Central memory CD8-positive, alpha-beta T cell (primary cell): ENCODE data around the gene FDX1.

Source experiments
- ATAC-seq: fragments of 150-1000 bp; cut with Tn5 transposase; replicated peaks from 2 replicates; pipeline ENCODE4 v1.10.0; 2022; ENCODE audit warnings: mild to moderate bottlenecking, moderate FRiP score, moderate number of reproducible peaks; ENCODE audit not compliant: poor library complexity, severe bottlenecking; ENCODE audit errors: extremely low read depth
- DNase-seq, 2 donors: peaks; one replicate each; pipeline ENCODE4 v3.0.0; 2021; ENCODE audit warnings: low spot score in 2 of 2
- H3K27ac Mint-ChIP-seq: one replicate; pipeline ENCODE4 v1.8.0; 2022; ENCODE audit warnings: low read depth, mild to moderate bottlenecking, moderate library complexity, mixed read lengths
- H3K27me3 Mint-ChIP-seq: one replicate; pipeline ENCODE4 v1.8.0; 2022; ENCODE audit warnings: mixed read lengths
- H3K36me3 Mint-ChIP-seq: one replicate; pipeline ENCODE4 v1.8.0; 2022; ENCODE audit warnings: mild to moderate bottlenecking, moderate library complexity, mixed read lengths; ENCODE audit not compliant: insufficient read depth
- H3K4me1 Mint-ChIP-seq: one replicate; pipeline ENCODE4 v1.8.0; 2022; ENCODE audit warnings: mixed read lengths
- H3K4me3 Mint-ChIP-seq: one replicate; pipeline ENCODE4 v1.8.0; 2022; ENCODE audit warnings: mild to moderate bottlenecking, moderate library complexity, mixed read lengths
- H3K9me3 Mint-ChIP-seq: one replicate; pipeline ENCODE4 v1.8.0; 2022; ENCODE audit warnings: mixed read lengths

FDX1 gene

GRCh38 chr11:110508786-110509185 lies 79.0 kb downstream of the FDX1 start:
- no peak overlapping the region for H3K27ac Mint-ChIP-seq
- H3K4me1 Mint-ChIP-seq = no peaks in the 10 kb centered on the region
- no peaks in the 10 kb centered on the region for H3K27me3 Mint-ChIP-seq
- ATAC-seq (no peak), DNase-seq (no peak)
- H3K9me3 Mint-ChIP-seq = no peaks in the 10 kb centered on the region
- H3K36me3 Mint-ChIP-seq = no peaks in the 10 kb centered on the region
- no peak overlapping the region for H3K4me3 Mint-ChIP-seq

GRCh38 chr11:110509472-110509871 lies 79.7 kb downstream of the FDX1 start:
- H3K36me3 Mint-ChIP-seq = no peaks in the 10 kb centered on the region
- H3K9me3 Mint-ChIP-seq = no peaks in the 10 kb centered on the region
- H3K27me3 Mint-ChIP-seq = no peaks in the 10 kb centered on the region
- H3K27ac Mint-ChIP-seq = no peak overlapping the region
- no peaks in the 10 kb centered on the region for H3K4me1 Mint-ChIP-seq
- ATAC-seq (no peak), DNase-seq (no peak)
- no peak overlapping the region for H3K4me3 Mint-ChIP-seq

- no peak for ATAC-seq
- no peaks in the 10 kb centered on the region for H3K36me3 Mint-ChIP-seq
- no peaks in the 10 kb centered on the region for H3K27me3 Mint-ChIP-seq
- no peaks in the 10 kb centered on the region for H3K9me3 Mint-ChIP-seq
- no peak for DNase-seq
- H3K27ac Mint-ChIP-seq = no peak overlapping the region
- no peak overlapping the region for H3K4me3 Mint-ChIP-seq
- H3K4me1 Mint-ChIP-seq = no peaks in the 10 kb centered on the region
Measured at GRCh38 chr11:110512026-110512425, 82.3 kb downstream of the FDX1 start.

GRCh38 chr11:110513259-110513801 lies 83.6 kb downstream of the FDX1 start:
- Mint-ChIP-seq H3K36me3 (no peaks in the 10 kb centered on the region), H3K9me3 (no peaks in the 10 kb centered on the region), H3K4me1 (no peaks in the 10 kb centered on the region), H3K27ac (no peak overlapping the region), H3K27me3 (no peaks in the 10 kb centered on the region), H3K4me3 (no peak overlapping the region)
- DNase-seq = no peak
- ATAC-seq = no peak

- no peaks in the 10 kb centered on the region for H3K27me3 Mint-ChIP-seq
- H3K4me1 Mint-ChIP-seq = no peaks in the 10 kb centered on the region
- no peak overlapping the region for H3K4me3 Mint-ChIP-seq
Measured at GRCh38 chr11:110513846-110514437, 84.2 kb downstream of the FDX1 start.

More at GRCh38 chr11:110513846-110514437, 84.2 kb downstream of the FDX1 start:
- H3K27ac Mint-ChIP-seq = no peak overlapping the region
- ATAC-seq = no peak
- no peak for DNase-seq
- H3K9me3 Mint-ChIP-seq = no peaks in the 10 kb centered on the region
- no peaks in the 10 kb centered on the region for H3K36me3 Mint-ChIP-seq
